Measurements from ENCODE around the gene COMMD4.
"Not testable (repeated sequence)": the region's sequence is repeated elsewhere in the genome, so short reads cannot be mapped to it uniquely, and the experiment has no call there.

COMMD4 gene

DNA sequence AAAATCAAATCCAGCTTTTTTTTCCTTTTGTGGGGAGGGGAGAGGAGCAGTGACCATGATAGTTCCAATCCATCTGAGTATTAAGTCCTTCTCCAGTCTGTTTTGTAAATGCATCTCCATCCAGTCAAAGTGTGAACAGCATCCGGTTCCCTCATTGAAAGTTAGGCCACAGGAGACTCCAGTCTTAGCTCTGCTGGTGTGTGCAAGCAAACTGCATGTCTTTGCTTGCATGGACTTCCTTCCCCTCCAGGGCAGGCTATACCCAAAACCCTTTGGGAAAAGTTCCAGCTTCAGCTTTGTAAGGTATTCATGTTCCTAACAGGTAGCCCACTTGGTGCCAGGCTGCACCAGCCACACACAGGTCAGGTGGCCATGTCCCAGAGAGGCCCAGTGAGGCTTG is 35.6 kb downstream of the COMMD4 start:
- H3K27me3 ChIP-seq, result no peaks in the 10 kb centered on the region
- no peak overlapping the region for H3K4me3 ChIP-seq (ENCODE audit: low read depth, low read length)
- H3K4me1 ChIP-seq, result no peaks in the 10 kb centered on the region
- TF ChIP-seq, protein P1, sequence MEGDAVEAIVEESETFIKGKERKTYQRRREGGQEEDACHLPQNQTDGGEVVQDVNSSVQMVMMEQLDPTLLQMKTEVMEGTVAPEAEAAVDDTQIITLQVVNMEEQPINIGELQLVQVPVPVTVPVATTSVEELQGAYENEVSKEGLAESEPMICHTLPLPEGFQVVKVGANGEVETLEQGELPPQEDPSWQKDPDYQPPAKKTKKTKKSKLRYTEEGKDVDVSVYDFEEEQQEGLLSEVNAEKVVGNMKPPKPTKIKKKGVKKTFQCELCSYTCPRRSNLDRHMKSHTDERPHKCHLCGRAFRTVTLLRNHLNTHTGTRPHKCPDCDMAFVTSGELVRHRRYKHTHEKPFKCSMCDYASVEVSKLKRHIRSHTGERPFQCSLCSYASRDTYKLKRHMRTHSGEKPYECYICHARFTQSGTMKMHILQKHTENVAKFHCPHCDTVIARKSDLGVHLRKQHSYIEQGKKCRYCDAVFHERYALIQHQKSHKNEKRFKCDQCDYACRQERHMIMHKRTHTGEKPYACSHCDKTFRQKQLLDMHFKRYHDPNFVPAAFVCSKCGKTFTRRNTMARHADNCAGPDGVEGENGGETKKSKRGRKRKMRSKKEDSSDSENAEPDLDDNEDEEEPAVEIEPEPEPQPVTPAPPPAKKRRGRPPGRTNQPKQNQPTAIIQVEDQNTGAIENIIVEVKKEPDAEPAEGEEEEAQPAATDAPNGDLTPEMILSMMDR (IDR thresholded peaks at IDR 0.05; ENCODE audit: low read depth, low read length), result no peak
- peaks cover 31% of the 10 kb centered on the region for H3K36me3 ChIP-seq
- H3K9me3 ChIP-seq, result no peaks in the 10 kb centered on the region
- DNase-seq, result no peak

GRCh38 chr15:75371901-75372688 is 36.2 kb downstream of the COMMD4 start:
- Histone ChIP-seq H3K4me3 (ENCODE audit: low read depth, low read length) (no peak overlapping the region), H3K36me3 (peaks cover 28% of the 10 kb centered on the region), H3K27me3 (no peaks in the 10 kb centered on the region), H3K4me1 (no peaks in the 10 kb centered on the region), H3K9me3 (no peaks in the 10 kb centered on the region)
- no peak for DNase-seq
- TF ChIP-seq, protein P1 (IDR thresholded peaks at IDR 0.05; ENCODE audit: low read depth, low read length), result no peak

- TF ChIP-seq, protein P1 (IDR thresholded peaks at IDR 0.05; ENCODE audit: low read depth, low read length), result no peak
- Histone ChIP-seq H3K27me3 (no peaks in the 10 kb centered on the region), H3K36me3 (peaks cover 50% of the 10 kb centered on the region), H3K4me1 (no peaks in the 10 kb centered on the region), H3K9me3 (no peaks in the 10 kb centered on the region), H3K4me3 (ENCODE audit: low read depth, low read length) (no peak overlapping the region)
- DNase-seq, result no peak
Observed at GRCh38 chr15:75380773-75381172, 44.9 kb downstream of the COMMD4 start.

GRCh38 chr15:75383986-75384385 is 48.1 kb downstream of the COMMD4 start:
- H3K36me3 ChIP-seq, result peaks cover 53% of the 10 kb centered on the region

More at GRCh38 chr15:75383986-75384385, 48.1 kb downstream of the COMMD4 start:
- not testable (repeated sequence) for H3K27me3 ChIP-seq; H3K4me3 ChIP-seq (ENCODE audit: low read depth, low read length); H3K4me1 ChIP-seq; DNase-seq; H3K9me3 ChIP-seq
